Brain microvascular endothelial cell (primary cell): Measurements from ENCODE around the gene ATOSB.

Source experiments
- DNase-seq: peaks from one replicate; pipeline ENCODE4 v3.0.0-alpha.2; 2020
- H3K27ac ChIP-seq: fragments of 250-450 bp; sonication (Bioruptor Pico); 2 replicates; pipeline ENCODE4 v1.5.1; 2020; ENCODE audit warnings: mild to moderate bottlenecking, moderate library complexity
- H3K27me3 ChIP-seq: fragments of 250-450 bp; sonication (Bioruptor Pico); replicated peaks from 2 replicates; pipeline ENCODE4 v1.5.1; 2020; ENCODE audit warnings: mild to moderate bottlenecking
- H3K36me3 ChIP-seq: fragments of 250-450 bp; sonication (Bioruptor Pico); replicated peaks from 2 replicates; pipeline ENCODE4 v1.5.1; 2020; ENCODE audit warnings: mild to moderate bottlenecking
- H3K4me3 ChIP-seq: 2 replicates; pipeline ENCODE4 v1.5.1; 2011; ENCODE audit warnings: low read depth, mild to moderate bottlenecking, control low read depth, low read length, moderate library complexity
- CTCF ChIP-seq: IDR thresholded peaks from 2 replicates; pipeline ENCODE4 v1.5.1; 2011; ENCODE audit warnings: low read depth, mild to moderate bottlenecking, moderate library complexity, low read length, control low read depth, inconsistent platforms; ENCODE audit errors: missing control alignments
- in situ Hi-C: cut with HindIII; loops from 2 replicates; pipeline ENCODE4 v1.10.0; 2017; ENCODE audit warnings: low sequenced_read_pairs, low pct_ligation_motif_present

ATOSB gene

GRCh38 chr9:35097573-35097972, 18.1 kb downstream of the ATOSB start:
- in situ Hi-C loops = no loop called here
- Histone ChIP-seq H3K27me3 (no peaks in the 10 kb centered on the region), H3K27ac (no peak overlapping the region), H3K4me3 (no peak overlapping the region), H3K36me3 (peaks cover 36% of the 10 kb centered on the region)
- DNase-seq = no peak
- TF ChIP-seq CTCF = no peak

- peak; percentile 76 for DNase-seq
- peak within 1 kb of the TSS; percentile 97 for H3K27ac ChIP-seq
- no peaks in the 10 kb centered on the region for H3K27me3 ChIP-seq
- TF ChIP-seq CTCF = peak; percentile 94
- H3K36me3 ChIP-seq = peaks cover 34% of the 10 kb centered on the region
- in situ Hi-C loops = no loop called here
- peak within 1 kb of the TSS; percentile 96 for H3K4me3 ChIP-seq
Measured at GRCh38 chr9:35096035-35096849, 19.4 kb downstream of the ATOSB start, which contains the start of gene PIGO. Gene PIGO (minus strand): TSS chr9:35096591. CDS start chr9:35095565, 1,026 bp downstream.

GRCh38 chr9:35091536-35091935, 24.1 kb downstream of the ATOSB start:
- no peak overlapping the region for H3K4me3 ChIP-seq
- H3K36me3 ChIP-seq = peaks cover 34% of the 10 kb centered on the region
- TF ChIP-seq CTCF = no peak
- in situ Hi-C loops = no loop called here
- H3K27me3 ChIP-seq = no peaks in the 10 kb centered on the region
- no peak for DNase-seq
- H3K27ac ChIP-seq = no peak overlapping the region

- TF ChIP-seq CTCF = no peak
- Histone ChIP-seq H3K27ac (no peak overlapping the region), H3K4me3 (no peak overlapping the region), H3K36me3 (peaks cover 32% of the 10 kb centered on the region), H3K27me3 (no peaks in the 10 kb centered on the region)
- in situ Hi-C loops = no loop called here
- no peak for DNase-seq
Measured at GRCh38 chr9:35089434-35089833, 26.2 kb downstream of the ATOSB start.

GRCh38 chr9:35085078-35085477, 30.6 kb downstream of the ATOSB start:
- Histone ChIP-seq H3K27me3 (no peaks in the 10 kb centered on the region), H3K27ac (no peak overlapping the region), H3K36me3 (peaks cover 9% of the 10 kb centered on the region), H3K4me3 (no peak overlapping the region)
- TF ChIP-seq CTCF = no peak
- in situ Hi-C loops = no loop called here
- DNase-seq = no peak
